GM19468 (cell line): ENCODE data around the gene LTBP1.

Experiments used
- ATAC-seq: cut with Tn5 transposase; IDR thresholded peaks from one replicate; pipeline ENCODE4 v1.9.1; 2021; ENCODE audit warnings: mild to moderate bottlenecking, moderate library complexity, moderate number of reproducible peaks; ENCODE audit not compliant: unreplicated experiment; ENCODE audit errors: extremely low read depth

LTBP1 gene

DNA sequence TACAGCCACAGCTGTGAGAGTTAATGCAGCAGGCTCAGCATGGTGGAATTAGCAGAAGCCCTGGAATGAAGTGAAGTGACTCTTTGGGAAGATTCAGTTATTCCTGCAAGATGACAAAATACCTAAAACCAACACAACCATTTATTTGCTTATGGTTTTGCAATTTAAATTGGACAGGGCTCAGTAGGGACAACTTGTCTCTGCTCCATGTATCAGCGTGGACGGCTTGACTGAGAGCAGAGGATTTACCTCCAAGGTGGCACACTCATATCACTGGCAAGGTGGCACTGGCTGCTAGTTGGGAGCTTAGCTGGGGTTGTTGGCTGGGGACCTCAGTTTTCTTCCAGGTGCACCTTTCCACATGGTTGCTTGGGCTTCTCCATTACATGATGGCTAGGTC lies 58.3 kb downstream of the LTBP1 start:
- ATAC-seq: no peak

DNA sequence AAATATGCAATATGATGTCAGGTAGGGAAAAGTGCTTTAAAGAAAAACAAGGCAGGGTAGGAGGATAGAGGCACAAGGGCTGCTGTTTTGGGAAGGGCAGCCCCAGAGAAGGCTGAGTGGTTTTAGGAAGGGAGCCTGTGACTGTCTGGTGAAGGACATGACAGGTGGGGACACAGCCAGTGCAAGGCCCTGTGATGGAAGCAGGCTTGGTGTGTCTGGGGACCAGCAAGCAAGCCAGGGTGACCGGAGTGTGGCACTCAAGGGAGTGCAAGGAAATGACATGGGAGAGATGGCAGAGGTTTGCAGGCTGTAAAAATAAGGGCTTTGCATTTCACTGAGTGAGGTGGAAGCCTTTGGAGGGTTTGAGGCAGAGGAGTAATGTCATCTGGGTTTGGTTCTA lies 62.0 kb downstream of the LTBP1 start:
- no peak for ATAC-seq

DNA sequence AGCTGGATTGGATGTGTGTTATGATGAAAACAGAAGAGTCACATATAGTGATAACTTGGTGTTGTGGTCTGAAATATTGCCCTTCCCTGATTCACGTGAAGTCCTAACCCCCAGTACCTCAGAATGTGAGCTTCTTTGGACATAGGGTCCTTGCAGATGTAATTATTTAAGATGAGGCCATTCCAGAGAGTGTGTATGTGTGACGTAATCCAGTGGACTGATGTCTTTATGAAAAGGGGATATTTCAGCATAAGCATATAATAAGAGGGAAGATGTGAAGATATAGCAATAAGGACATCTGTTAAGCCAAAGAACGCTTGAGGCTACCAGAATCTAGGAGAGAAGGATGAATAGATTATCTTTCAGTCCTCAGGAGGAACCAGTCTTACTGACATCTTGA lies 62.5 kb downstream of the LTBP1 start:
- ATAC-seq: no peak

DNA sequence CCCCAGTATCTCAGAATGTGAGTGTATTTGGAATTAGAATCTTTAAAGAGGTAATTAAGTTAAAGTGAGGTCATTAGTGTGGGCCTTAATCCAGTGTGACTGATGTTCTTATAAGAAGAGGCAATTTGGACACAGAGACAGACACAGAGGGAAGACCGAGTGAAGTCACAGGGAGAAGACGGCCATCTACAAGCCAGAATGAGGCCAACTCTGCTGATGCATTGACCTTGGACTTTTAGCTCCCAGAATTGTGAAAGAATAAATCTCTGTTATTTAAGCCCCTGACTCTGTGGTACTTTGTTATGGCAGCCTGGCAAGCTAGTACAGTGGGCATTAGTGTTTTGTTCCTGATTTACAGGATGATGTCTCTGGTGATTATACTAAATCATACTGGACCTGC lies 64.6 kb downstream of the LTBP1 start:
- ATAC-seq: no peak

DNA sequence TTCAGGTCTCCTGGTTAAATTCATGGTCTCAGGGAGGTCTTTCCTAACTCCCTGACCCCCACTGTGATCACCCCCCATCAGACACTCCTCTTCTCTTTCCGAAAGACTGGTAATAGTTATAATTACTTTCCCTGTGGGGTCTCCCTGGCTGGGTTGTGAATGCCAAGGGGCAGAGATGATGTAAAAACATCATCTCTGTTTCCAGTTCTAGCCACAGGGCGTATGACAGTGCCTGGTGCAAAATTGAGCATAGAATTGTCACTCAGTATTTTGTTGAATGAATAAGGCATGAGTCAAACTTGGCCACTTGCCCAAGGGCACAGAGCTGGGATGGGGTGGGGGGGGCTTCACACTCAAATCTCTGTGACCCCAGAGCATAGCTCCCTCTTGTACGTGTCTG lies 65.2 kb downstream of the LTBP1 start:
- no peak for ATAC-seq

DNA sequence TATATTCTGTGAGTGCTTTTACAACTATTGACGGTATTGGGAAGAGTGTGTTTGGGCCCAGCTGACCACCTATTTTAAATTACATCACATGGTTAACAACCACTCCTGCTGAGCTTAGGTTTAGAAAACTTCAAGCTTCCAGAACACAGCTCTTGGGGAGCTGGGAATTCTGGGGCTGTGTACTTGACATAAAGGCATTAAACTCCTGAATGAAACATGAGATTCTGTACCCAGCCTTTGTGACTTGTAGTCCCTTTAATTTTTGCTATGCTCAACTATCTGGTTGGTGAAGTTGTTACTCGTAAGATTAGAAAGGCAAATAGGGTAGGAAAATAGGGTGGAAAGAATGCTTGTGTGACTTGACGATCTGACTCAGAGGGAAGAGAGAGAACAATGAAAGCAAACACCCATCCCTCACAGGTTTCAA lies 66.9 kb downstream of the LTBP1 start:
- no peak for ATAC-seq

DNA sequence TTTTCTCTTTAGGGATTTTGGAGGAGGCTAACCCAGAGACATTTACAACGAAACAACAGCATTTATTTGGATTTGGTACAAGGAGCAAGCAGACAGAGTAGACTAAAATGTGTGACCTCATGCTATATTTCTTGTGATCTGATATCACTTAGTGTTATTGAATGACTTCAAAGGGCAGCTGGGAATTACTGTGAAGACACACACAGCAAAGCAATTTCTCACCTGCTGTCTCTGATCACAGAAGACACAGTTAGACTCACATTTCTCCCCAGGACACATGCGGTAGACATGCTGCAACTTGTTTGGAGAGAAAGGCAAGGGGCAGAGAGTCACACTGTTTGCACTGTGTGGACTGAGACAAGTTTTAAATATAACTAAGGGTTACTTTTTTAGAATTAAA lies 67.5 kb downstream of the LTBP1 start:
- no peak for ATAC-seq

DNA sequence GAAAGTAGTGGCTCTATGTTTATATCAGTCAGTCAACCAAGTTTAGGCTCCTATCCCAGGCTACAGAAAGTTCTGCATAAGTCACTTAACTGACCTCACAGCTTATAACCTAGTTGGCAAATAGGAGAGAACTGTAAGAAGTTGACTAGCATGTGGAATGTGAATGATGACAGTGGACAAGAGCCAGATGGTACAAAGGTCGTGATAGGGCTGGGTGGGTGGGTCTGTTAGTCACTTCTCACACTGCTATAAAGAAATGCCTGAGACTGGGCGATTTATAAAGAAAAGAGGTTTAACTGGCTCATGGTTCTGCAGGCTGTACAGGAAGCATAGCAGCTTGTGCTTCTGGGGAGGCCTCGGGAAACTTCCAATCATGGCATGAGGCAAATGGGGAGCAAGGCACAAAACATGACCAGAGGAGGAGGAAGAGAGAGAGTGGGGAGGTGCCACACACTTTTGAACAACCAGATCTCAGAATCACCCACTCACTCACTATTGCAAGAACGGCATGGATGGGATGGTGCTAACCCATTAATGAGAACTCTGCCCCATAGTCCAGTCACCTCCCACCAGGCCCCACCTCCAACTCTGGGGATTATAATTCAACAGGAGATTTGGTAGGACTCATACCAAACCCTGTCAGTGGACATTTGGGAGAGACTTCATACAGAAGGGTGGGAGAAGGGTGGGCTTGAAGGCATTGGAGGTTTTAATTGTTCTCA lies 68.8 kb downstream of the LTBP1 start:
- no peak for ATAC-seq

DNA sequence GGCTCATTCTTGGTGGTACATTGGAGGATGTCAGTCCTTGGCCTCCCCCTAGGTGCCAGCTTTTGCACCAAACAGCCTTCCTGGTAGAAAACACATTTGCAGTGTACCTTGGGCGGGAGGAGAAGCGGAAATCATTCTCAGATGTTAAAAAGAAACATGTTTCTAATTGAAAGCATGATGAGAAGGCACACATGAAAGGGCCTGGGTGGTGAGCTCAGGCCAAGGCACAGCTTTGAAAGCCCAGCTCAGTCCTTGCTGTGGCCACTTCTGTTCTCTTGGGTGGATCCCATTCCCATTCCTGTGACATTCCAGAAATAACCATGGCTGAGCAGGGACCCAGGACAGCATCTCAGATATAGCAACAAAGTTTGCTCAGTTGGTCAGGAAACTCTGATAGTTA lies 71.5 kb downstream of the LTBP1 start:
- no peak for ATAC-seq

DNA sequence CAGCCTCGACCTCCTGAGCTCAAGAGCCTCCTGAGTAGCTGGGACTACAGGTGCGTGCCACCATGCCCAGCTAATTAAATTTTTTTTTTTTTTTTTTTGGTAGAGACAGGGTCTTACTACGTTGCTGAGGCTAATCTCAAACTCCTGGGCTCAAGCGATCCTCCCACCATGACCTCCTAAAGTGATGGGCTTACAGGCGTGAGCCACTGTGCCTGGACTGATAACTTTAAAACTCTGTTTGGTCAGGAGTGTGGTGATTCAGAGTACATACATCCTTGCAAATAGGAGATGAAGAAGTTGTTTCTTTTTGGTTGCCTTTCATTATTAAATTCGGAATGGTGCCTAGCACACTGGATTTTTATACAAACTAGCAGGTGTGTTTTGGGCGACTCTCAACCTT lies 73.0 kb downstream of the LTBP1 start:
- ATAC-seq: no peak

DNA sequence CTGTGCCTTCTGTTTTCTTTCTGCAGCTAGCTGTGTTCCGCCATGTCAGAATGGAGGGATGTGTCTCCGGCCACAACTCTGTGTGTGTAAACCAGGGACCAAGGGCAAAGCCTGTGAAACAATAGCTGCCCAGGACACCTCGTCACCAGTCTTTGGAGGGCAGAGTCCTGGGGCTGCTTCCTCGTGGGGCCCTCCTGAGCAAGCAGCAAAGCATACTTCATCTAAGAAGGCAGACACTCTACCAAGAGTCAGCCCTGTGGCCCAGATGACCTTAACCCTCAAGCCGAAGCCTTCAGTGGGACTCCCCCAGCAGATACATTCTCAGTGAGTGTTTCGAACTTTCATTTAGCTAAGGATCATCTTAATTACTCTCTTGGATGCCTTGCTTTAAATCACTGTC lies 74.1 kb downstream of the LTBP1 start:
- no peak for ATAC-seq

DNA sequence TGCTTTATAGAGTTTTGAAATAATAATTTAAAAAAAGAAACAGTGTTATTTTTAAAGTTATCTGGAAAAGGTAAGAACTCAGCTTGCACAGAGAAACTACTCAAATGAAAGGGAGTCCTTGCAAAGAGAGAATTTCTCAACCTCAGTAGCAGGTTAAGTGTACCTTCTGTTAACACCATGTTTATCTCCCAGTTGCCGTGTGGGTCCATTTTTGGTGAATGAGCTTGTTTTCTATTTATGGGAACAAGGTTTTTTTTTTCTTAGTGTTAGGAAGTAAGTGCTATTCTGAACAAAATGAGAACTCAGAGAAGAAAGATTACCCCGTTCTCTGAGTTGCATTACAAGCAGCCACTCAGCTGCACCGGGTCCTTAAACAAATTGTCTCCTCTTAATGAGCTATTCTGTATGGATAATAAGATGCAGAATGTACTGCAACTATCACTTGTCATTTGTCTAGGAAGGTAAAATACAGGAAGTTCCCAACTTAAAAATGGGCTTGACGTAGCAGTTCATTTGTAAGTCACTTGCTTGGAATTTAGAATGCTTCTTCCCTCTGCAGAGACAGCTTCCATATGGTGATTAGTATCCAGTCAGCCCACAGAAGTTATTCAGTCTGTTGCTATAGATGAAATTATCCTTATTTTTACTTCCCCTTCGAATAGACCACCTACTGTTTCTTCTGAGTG lies 74.9 kb downstream of the LTBP1 start:
- ATAC-seq: no peak

DNA sequence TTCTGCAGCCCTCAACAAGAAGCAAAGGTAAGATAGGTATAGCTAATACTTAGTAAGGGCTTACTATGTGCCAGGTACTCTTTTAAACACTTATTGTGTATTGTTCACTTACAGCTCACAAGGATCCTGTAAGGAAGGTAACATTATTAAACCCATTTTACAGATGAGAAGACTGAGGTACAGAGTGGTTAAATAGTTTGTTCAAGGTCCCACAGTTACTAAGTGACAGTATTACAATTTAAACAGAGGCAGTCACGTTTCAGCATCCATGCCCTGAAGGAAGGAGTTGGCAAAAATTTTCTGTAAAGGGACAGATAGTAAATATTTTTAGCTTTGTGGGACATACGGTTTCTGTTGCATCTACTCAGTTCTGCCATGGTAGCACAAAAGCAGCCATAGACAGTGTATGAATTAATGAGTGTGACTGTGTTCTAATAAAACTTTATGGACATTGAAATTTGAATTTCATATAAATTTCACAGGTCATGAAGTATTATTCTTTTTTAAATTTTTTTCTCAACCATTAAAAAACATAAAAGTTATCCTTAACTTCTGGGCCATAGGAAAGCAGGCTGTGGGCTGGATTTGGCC lies 75.7 kb downstream of the LTBP1 start:
- no peak for ATAC-seq

DNA sequence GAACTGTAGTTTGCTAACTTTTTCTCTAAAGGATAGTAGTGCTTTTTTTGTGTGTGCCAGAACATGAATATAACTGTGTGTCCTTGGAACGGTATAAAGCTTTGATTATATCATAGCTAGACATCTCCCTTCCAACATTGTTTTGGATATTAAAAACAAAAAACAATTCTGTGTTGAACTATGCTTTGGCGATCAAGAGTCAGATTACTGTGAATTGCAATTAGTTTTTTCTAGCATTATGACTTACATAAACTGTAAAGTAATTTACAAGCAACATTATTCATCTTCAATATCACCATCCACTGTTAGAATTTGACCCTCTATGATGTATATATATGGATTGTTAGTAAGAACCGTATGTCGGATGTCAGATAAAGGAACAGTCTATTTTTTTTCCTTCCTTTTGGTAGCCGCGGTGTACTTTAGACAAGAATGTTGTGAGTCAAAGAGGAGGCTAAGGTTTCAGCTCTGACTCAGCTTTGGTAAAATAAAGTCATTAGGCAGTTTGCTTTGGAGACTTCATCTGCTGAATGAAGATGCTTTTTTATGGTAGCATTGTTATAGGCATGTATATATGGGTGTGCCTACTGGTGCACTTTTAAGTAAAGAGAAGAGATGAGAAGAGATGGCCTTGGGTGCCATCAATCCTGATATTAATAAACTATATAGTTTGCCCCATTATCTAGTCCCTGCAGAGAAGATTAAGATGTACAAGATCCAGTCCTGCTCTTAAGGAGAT lies 76.4 kb downstream of the LTBP1 start:
- ATAC-seq: no peak

DNA sequence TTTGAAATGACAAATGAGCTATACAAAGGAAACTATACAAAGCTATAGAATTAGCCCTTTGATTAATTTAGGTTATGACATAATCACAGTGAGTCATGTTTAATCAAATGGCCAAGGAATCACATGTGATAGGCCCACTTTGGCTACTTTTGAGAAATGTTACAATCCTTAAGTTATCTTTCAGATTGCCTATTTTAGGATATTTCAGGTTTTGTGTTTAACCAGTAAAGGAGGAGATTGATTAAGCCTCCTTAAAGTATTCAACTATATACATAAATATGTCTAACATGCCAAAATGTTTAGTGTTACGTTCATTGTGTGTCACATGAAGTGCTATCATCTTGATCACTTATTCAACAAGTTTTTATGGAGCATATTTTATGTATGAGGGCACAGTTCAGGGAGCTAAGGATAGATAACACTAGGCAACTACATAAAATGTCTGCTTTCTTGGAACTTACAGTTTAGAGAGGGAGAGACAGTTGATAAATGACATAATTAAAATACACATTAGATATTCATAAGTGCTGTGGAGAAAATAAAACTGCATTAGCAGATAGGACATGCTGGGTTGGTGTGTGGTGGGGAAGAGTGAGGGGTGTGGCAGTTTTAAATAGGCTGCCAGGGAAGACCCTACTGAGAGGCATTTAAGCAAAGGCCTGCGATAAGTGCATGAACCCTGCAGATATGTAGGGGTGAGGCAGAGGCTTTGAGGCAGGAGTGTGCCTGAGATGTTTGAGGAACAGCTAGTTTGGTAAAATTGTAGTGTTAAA lies 77.2 kb downstream of the LTBP1 start:
- ATAC-seq: no peak

DNA sequence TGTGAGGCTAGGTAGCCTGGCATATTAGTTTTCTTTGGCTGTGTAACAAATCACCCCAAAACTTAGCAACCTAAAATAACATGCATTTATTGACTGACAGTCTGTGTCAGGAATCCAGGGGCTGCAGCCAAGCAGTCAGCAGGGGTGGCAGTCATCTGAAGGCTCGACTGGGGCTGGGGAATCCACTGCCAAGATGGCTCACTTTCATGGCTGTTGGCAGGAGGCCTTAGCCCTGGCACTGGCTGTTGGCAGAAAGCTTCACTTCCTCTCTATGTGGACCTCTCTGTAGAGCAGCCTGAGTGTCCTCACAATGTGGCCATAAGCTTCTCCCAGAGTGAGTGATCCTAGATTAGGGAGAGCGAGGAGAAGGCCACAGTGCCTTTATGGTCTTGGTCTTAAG lies 78.0 kb downstream of the LTBP1 start:
- ATAC-seq: no peak

DNA sequence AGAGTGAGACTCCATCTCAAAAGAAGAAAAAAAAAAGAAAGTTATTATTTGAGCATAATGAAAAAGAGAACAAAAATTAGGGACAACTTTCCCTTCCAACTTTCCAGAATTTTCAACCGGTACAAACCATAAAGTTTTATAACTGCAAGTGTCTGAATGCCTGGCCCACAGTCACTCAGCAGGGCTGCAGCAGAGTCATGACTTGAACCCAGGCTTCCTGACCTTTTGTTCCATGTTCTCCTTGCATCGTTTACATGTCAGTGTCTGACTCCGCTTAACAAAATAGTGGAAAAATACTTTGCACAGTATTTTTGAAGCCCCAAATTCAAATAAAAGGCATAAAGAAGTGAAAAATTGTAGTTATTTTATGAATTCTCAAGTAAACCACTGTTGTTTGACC lies 82.7 kb downstream of the LTBP1 start:
- ATAC-seq: no peak

DNA sequence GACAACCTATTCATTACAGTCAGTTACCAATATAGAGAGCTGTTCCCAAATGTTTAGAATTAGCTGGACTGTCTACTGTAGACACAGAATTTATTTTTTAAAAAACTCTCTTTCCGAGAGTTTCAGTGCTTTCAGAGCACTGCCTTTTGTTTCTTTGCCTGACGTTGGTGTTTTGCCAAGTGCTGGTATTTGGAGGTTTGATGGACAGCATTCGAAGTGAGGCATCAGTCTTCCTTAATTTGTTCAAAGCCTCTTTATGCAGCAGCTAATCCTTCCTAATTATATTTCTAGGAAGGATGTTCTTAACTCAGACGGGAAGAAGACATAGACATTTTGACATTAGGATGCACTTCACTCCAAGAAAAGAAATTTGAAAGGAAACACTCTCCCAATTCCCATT lies 83.2 kb downstream of the LTBP1 start:
- ATAC-seq: no peak

DNA sequence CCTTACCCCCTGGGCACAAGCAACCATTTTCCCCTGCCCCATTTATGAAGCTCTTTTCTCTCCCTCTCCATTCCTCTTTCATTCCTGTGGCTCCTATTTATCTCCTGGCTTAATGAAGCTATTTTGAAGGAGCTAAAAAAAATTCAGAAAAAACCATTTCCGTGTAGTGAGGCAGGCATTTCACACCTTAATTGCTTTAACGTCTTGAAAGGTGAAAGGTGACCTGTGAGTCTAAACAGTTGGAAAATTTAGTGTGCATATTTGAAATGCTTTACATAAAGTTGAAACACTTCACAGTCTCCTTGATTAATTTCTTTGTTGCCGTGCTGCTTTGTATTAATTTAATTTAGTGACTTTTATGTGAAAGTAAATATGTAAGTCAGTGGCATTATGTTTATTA lies 83.6 kb downstream of the LTBP1 start:
- ATAC-seq: no peak

DNA sequence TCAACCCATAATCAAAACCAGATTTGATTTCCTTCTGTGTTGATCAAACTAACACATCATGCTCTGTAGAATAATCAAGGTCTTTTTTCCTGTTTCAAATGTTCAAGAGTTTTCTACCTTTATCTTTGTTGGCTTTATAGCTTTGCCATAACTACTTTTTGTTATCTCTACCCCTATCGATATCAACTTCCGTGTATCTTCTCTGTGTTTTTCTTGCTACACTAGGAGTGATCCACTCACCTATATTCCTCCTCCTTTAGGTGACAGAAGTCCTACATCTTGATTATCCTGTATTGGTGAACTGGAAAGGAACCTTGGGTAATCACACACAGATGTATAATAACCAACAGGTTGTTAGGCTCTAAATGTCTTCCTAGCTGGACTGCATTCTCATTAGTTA lies 85.5 kb downstream of the LTBP1 start:
- no peak for ATAC-seq
